ENCODE measurements around the gene CIB4.

GRCh38 chr2:26607698-26608097 lies 33.5 kb downstream of the CIB4 start:
- TF ChIP-seq EZH2 (IDR thresholded peaks at IDR 0.05; ENCODE audit: borderline replicate concordance), result no peak
- no peak for TF ChIP-seq CTCF (IDR thresholded peaks at IDR 0.05; ENCODE audit: poor library complexity)

All from hepatocyte (in vitro differentiated cells).